Right lobe of liver (tissue), 6 donors: ENCODE measurements around the gene SLC22A4. TPM values are rescaled to one million over a fixed set of nuclear protein-coding genes. Genes with fewer than 3 reads are reported as not detected.

Source experiments
- ATAC-seq, 4 donors: fragments of 200-7000 bp; cut with Tn5 transposase; one replicate each; pipeline ENCODE4 v1.9.1; 2020; ENCODE audit warnings: mild to moderate bottlenecking in 4 of 4, moderate library complexity in 4 of 4
- DNase-seq, 3 donors: peaks; one replicate each; pipeline ENCODE4 v3.0.0-alpha.2; 2020
- H3K27ac ChIP-seq, 3 donors: fragments of 200-600 bp; one replicate each; pipeline ENCODE4 v1.8.0; 2022
- H3K27me3 ChIP-seq, 2 donors: fragments of 200-600 bp; one replicate each; pipeline ENCODE4 v1.8.0; 2022
- H3K36me3 ChIP-seq, 4 donors: fragments of 200-600 bp; sonication (generic) in 1 of 4; one replicate each; pipeline versions ENCODE4 v1.5.1 to v1.8.0; 2017 to 2022; ENCODE audit warnings: control low read depth in 1 of 4
- H3K4me1 ChIP-seq, 4 donors: fragments of 200-600 bp; sonication (generic) in 1 of 4; one replicate each; pipeline versions ENCODE4 v1.5.1 to v1.8.0; 2017 to 2022; ENCODE audit warnings: control low read depth in 1 of 4
- H3K4me3 ChIP-seq, 3 donors: fragments of 200-600 bp; one replicate each; pipeline ENCODE4 v1.8.0; 2022
- H3K9me3 ChIP-seq, 4 donors: fragments of 200-600 bp; sonication (generic) in 1 of 4; one replicate each; pipeline versions ENCODE4 v1.5.1 to v1.8.0; 2017 to 2022; ENCODE audit warnings: control low read depth in 1 of 4
- CTCF ChIP-seq, 4 donors: fragments of 200-600 bp in 3 of 4; fragments of 450-650 bp in 1 of 4; IDR thresholded peaks; one replicate each; pipeline versions ENCODE4 v1.5.1 to v1.8.0; 2016 to 2022; ENCODE audit warnings: antibody characterized with exemption in 4 of 4, mild to moderate bottlenecking in 2 of 4
- POLR2A ChIP-seq: fragments of 450-650 bp; IDR thresholded peaks from one replicate; pipeline ENCODE4 v1.6.1; 2017; ENCODE audit warnings: antibody characterized with exemption, mild to moderate bottlenecking
- WGBS: methylation state at CpG from one replicate; pipeline ENCODE4 v1.1.6; 2018; ENCODE audit warnings: low coverage, low lambda C conversion rate; ENCODE audit not compliant: insufficient coverage; ENCODE audit errors: missing lambda C conversion rate; 5-methylcytosine and 5-hydroxymethylcytosine counted together
- intact Hi-C, 2 donors: fragments of 100-400 bp; cut with DNase I; formaldehyde crosslinking; loops; one replicate each; pipeline versions ENCODE4 v1.11.2 to v1.14.1; 2022
- total RNA-seq, 6 experiments: library from RNA; depleted of rRNA in 2 of 6; stranded (reverse); fragments of >200 nt in 2 of 6; fragmentation: NEBNext Ultra II Directional in 3 of 6; extraction: Animal tissue kit (Norgen Biotek cat#: 25700) in 3 of 6; gene quantifications; one replicate each; pipeline versions ENCODE4 v1.1.0 to v1.2.4, GENCODE V29; 2016 to 2023
- donor health status: DM: no; HTN: yes; CAD: no.
- donor health status: DM: no; HTN: no; CAD: no.
- donor health status: DM: no; HTN: no; CAD: no.
- donor health status: DM: no; HTN: yes; CAD: no.
- donor health status: DM: no; HTN: yes; CAD: no.

SLC22A4 gene
- total RNA-seq, 6 experiments from 2014 or later: 0.31 to 0.59 (median 0.36) TPM

GRCh38 chr5:132313961-132314432 is 19.8 kb downstream of the SLC22A4 start:
- no peak overlapping the region for H3K27ac ChIP-seq
- intact Hi-C loops: no loop called here
- TF ChIP-seq POLR2A: no peak
- TF ChIP-seq CTCF (IDR thresholded peaks at IDR 0.05): no peak
- DNase-seq: no peak
- ATAC-seq: peak in 2 of 4 donors; percentile 6 to 14
- no peaks in the 10 kb centered on the region for H3K9me3 ChIP-seq
- no peaks in the 10 kb centered on the region for H3K36me3 ChIP-seq
- WGBS: no CpG with 5 or more reads among the region's 2 CpGs
- no peaks in the 10 kb centered on the region for H3K4me1 ChIP-seq
- H3K27me3 ChIP-seq: no peaks in the 10 kb centered on the region
- no peak overlapping the region for H3K4me3 ChIP-seq

DNA sequence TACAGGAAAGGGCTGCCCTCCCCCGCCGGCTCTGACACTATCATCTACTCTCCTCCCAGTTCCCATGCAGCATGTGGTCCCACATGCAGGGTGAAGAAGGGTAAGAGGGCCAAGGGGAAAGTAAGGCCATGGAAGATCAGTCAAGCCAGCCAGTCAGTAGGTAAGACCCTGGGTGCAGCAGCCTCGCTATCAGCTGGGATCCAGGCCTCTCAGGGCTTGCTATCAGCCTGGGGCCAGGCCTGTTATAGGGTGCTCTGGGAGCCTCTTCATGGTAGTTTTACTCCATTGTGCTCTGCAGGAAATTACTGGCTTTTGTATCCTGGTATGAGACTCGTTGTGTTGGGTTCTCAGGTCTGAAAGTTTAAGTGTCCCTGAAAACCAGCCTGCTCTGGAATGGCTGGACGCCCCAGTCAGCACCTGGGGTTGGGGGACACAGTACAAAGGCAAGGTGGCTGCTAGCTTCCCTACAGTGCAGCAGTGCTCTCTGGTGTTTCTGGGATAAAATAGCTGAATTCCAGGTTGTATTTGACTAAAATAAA is 21.4 kb downstream of the SLC22A4 start:
- ATAC-seq (peak in 1 of 4 donors; percentile 19), DNase-seq (no peak)
- TF ChIP-seq CTCF (IDR thresholded peaks at IDR 0.05) (no peak), POLR2A (no peak)
- no CpG with 5 or more reads among the region's 5 CpGs for WGBS
- Histone ChIP-seq H3K9me3 (no peaks in the 10 kb centered on the region), H3K4me1 (peaks cover 0 to 3% (median under 1%) of the 10 kb centered on the region in 4 donors), H3K27ac (no peak overlapping the region), H3K27me3 (no peaks in the 10 kb centered on the region), H3K36me3 (no peaks in the 10 kb centered on the region), H3K4me3 (no peak overlapping the region)
- intact Hi-C loops: no loop called here

GRCh38 chr5:132319975-132320374 is 25.8 kb downstream of the SLC22A4 start:
- Histone ChIP-seq H3K27me3 (no peaks in the 10 kb centered on the region), H3K9me3 (no peaks in the 10 kb centered on the region), H3K36me3 (peaks cover 0 to 4% (median 0%) of the 10 kb centered on the region in 4 donors), H3K4me3 (no peak overlapping the region), H3K4me1 (peaks cover 0 to 13% (median 2%) of the 10 kb centered on the region in 4 donors), H3K27ac (no peak overlapping the region)
- DNase-seq (no peak), ATAC-seq (no peak)
- TF ChIP-seq CTCF (IDR thresholded peaks at IDR 0.05) (no peak), POLR2A (no peak)
- WGBS: 100% methylated on average over 1 of the region's 1 CpG
- intact Hi-C loops: no loop called here

GRCh38 chr5:132321109-132321721 is 27.0 kb downstream of the SLC22A4 start:
- Histone ChIP-seq H3K4me1 (peaks cover 0 to 13% (median 2%) of the 10 kb centered on the region in 4 donors), H3K4me3 (no peak overlapping the region), H3K9me3 (no peaks in the 10 kb centered on the region), H3K27ac (no peak overlapping the region), H3K27me3 (no peaks in the 10 kb centered on the region), H3K36me3 (peaks cover 0 to 4% (median 0%) of the 10 kb centered on the region in 4 donors)
- intact Hi-C loops: no loop called here
- DNase-seq: peak; percentile 48 to 84 (median 73)
- TF ChIP-seq POLR2A (no peak), CTCF (IDR thresholded peaks at IDR 0.05) (peak in 3 of 4 donors; percentile 17 to 38 (median 27))
- ATAC-seq: peak; percentile 94 to 99 (median 98)
- 100% methylated on average over 2 of the region's 3 CpGs for WGBS
